Effector memory CD4-positive, alpha-beta T cell (primary cell): ENCODE results near the gene SP3.
A peak's percentile ranks its signal among the peaks of the same experiment; 100 is the strongest.

Source experiments
- DNase-seq, 3 donors: peaks; one replicate each; pipeline ENCODE4 v3.0.0-alpha.2; 2020
- H3K27ac ChIP-seq: 2 replicates; pipeline ENCODE4 v1.7.0; 2013; ENCODE audit warnings: mild to moderate bottlenecking, low read length, moderate library complexity; ENCODE audit not compliant: insufficient read depth, poor library complexity, severe bottlenecking
- H3K27me3 ChIP-seq: replicated peaks from 2 replicates; pipeline ENCODE4 v1.7.0; 2013; ENCODE audit warnings: mild to moderate bottlenecking, low read length; ENCODE audit not compliant: insufficient read depth, control insufficient read depth, poor library complexity, severe bottlenecking
- H3K36me3 ChIP-seq: 2 replicates; pipeline ENCODE4 v1.7.0; 2013; ENCODE audit warnings: mild to moderate bottlenecking, low read length, moderate library complexity; ENCODE audit not compliant: control insufficient read depth, insufficient read depth
- H3K4me1 ChIP-seq: 2 replicates; pipeline ENCODE4 v1.7.0; 2013; ENCODE audit warnings: low read length, mild to moderate bottlenecking; ENCODE audit not compliant: control insufficient read depth, insufficient read depth, poor library complexity, severe bottlenecking
- H3K4me3 ChIP-seq: 2 replicates; pipeline ENCODE4 v1.7.0; 2013; ENCODE audit warnings: low read length, low read depth, mild to moderate bottlenecking; ENCODE audit not compliant: insufficient read depth, poor library complexity, severe bottlenecking
- H3K9me3 ChIP-seq: 2 replicates; pipeline ENCODE4 v1.7.0; 2013; ENCODE audit warnings: mild to moderate bottlenecking, low read length, moderate library complexity; ENCODE audit not compliant: control insufficient read depth
- total RNA-seq, 3 donors: gene quantifications; one replicate each; lab custom pipeline; 2026; lab: John Stamatoyannopoulos, UW

SP3 gene
- total RNA-seq: 244 to 365 (median 245) reads per million in 3 donors

GRCh38 chr2:173965372-173966025 is at the start of gene SP3:
SP3 (minus strand) TSS chr2:173965373; CDS start chr2:173965171, 202 bp downstream.
- Histone ChIP-seq H3K36me3 (no peaks in the 10 kb centered on the region), H3K4me1 (peaks cover 6% of the 10 kb centered on the region), H3K4me3 (peak within 1 kb of the TSS; percentile 97), H3K27ac (peak within 1 kb of the TSS; percentile 97), H3K27me3 (no peaks in the 10 kb centered on the region), H3K9me3 (no peaks in the 10 kb centered on the region)
- DNase-seq: peak; percentile 90 to 94 (median 94)

- H3K27me3 ChIP-seq: no peaks in the 10 kb centered on the region
- H3K27ac ChIP-seq: no peak overlapping the region
- H3K9me3 ChIP-seq: no peaks in the 10 kb centered on the region
- H3K4me3 ChIP-seq: no peak overlapping the region
- H3K36me3 ChIP-seq: no peaks in the 10 kb centered on the region
- peaks cover 10% of the 10 kb centered on the region for H3K4me1 ChIP-seq
- DNase-seq: no peak
Observed at GRCh38 chr2:174014699-174015070, 49.5 kb upstream of the SP3 start.

GRCh38 chr2:174014011-174014698 is 49.0 kb upstream of the SP3 start:
- no peaks in the 10 kb centered on the region for H3K9me3 ChIP-seq
- DNase-seq: no peak
- H3K36me3 ChIP-seq: no peaks in the 10 kb centered on the region
- H3K27ac ChIP-seq: no peak overlapping the region
- H3K4me3 ChIP-seq: no peak overlapping the region
- H3K4me1 ChIP-seq: peaks cover 12% of the 10 kb centered on the region
- no peaks in the 10 kb centered on the region for H3K27me3 ChIP-seq

GRCh38 chr2:174013315-174013751 is 48.2 kb upstream of the SP3 start:
- peak overlapping the region; percentile 49 for H3K4me3 ChIP-seq
- H3K27me3 ChIP-seq: no peaks in the 10 kb centered on the region
- H3K4me1 ChIP-seq: peaks cover 12% of the 10 kb centered on the region
- no peaks in the 10 kb centered on the region for H3K36me3 ChIP-seq
- no peak for DNase-seq
- no peak overlapping the region for H3K27ac ChIP-seq
- H3K9me3 ChIP-seq: no peaks in the 10 kb centered on the region

GRCh38 chr2:174012347-174013314 is 47.5 kb upstream of the SP3 start:
- H3K27ac ChIP-seq: no peak overlapping the region
- H3K36me3 ChIP-seq: no peaks in the 10 kb centered on the region
- H3K9me3 ChIP-seq: no peaks in the 10 kb centered on the region
- peak overlapping the region; percentile 49 for H3K4me3 ChIP-seq
- DNase-seq: peak; percentile 5 to 38 (median 15)
- H3K4me1 ChIP-seq: peaks cover 12% of the 10 kb centered on the region
- H3K27me3 ChIP-seq: no peaks in the 10 kb centered on the region

GRCh38 chr2:174011796-174012195 is 46.6 kb upstream of the SP3 start:
- Histone ChIP-seq H3K9me3 (no peaks in the 10 kb centered on the region), H3K4me1 (peaks cover 12% of the 10 kb centered on the region), H3K4me3 (no peak overlapping the region), H3K27me3 (no peaks in the 10 kb centered on the region), H3K36me3 (no peaks in the 10 kb centered on the region), H3K27ac (no peak overlapping the region)
- DNase-seq: no peak

GRCh38 chr2:174011173-174011572 is 46.0 kb upstream of the SP3 start:
- Histone ChIP-seq H3K4me3 (no peak overlapping the region), H3K36me3 (no peaks in the 10 kb centered on the region), H3K9me3 (no peaks in the 10 kb centered on the region), H3K27me3 (no peaks in the 10 kb centered on the region), H3K27ac (no peak overlapping the region), H3K4me1 (peaks cover 12% of the 10 kb centered on the region)
- no peak for DNase-seq

- Histone ChIP-seq H3K36me3 (no peaks in the 10 kb centered on the region), H3K27ac (no peak overlapping the region), H3K9me3 (no peaks in the 10 kb centered on the region), H3K4me3 (no peak overlapping the region), H3K4me1 (peaks cover 12% of the 10 kb centered on the region), H3K27me3 (no peaks in the 10 kb centered on the region)
- DNase-seq: no peak
Observed at GRCh38 chr2:174009488-174010223, 44.5 kb upstream of the SP3 start.

- Histone ChIP-seq H3K4me1 (peaks cover 12% of the 10 kb centered on the region), H3K4me3 (no peak overlapping the region), H3K36me3 (no peaks in the 10 kb centered on the region), H3K27ac (no peak overlapping the region), H3K27me3 (no peaks in the 10 kb centered on the region), H3K9me3 (no peaks in the 10 kb centered on the region)
- DNase-seq: no peak
Observed at GRCh38 chr2:174008720-174009119, 43.5 kb upstream of the SP3 start.
